HepG2 (cell line): Measurements from ENCODE around the gene TOB1. TPM values are rescaled to one million over a fixed set of nuclear protein-coding genes. Genes with fewer than 3 reads are reported as not detected.

Experiments used
- FOXP4 ChIP-seq: sonication (generic); formaldehyde crosslinking; IDR thresholded peaks from 2 replicates; pipeline ENCODE4 v1.4.0; 2020; ENCODE audit warnings: missing genetic modification reagents
- HMG20B ChIP-seq: conservative IDR thresholded peaks from 2 replicates; pipeline ENCODE4 v1.6.1; 2016; ENCODE audit warnings: missing genetic modification reagents, missing compliant biosample characterization
- HOXA9 ChIP-seq: sonication (generic); formaldehyde crosslinking; IDR thresholded peaks from 2 replicates; pipeline ENCODE4 v1.8.1; 2022; ENCODE audit warnings: missing genetic modification reagents, mild to moderate bottlenecking, moderate library complexity, borderline replicate concordance
- LCORL ChIP-seq, 2 experiments: fragments of 450-650 bp in 1 of 2; sonication (generic) in 1 of 2; formaldehyde crosslinking in 1 of 2; IDR thresholded peaks; 2 replicates each; pipeline versions ENCODE4 v1.5.0 to v1.6.1; 2017 to 2020; ENCODE audit warnings: antibody characterized with exemption in 1 of 2, missing genetic modification reagents in 1 of 2
- NFYB ChIP-seq: sonication (generic); formaldehyde crosslinking; IDR thresholded peaks from 2 replicates; pipeline ENCODE4 v1.4.0; 2020; ENCODE audit warnings: missing genetic modification reagents
- SRF ChIP-seq: IDR thresholded peaks from 2 replicates; pipeline ENCODE4 v1.6.1; 2011; ENCODE audit warnings: mild to moderate bottlenecking, low read depth, low read length, moderate library complexity
- THRA ChIP-seq: sonication (generic); formaldehyde crosslinking; IDR thresholded peaks from 2 replicates; pipeline ENCODE4 v1.4.0; 2020; ENCODE audit warnings: missing genetic modification reagents, borderline replicate concordance
- ZNF124 ChIP-seq: sonication (generic); formaldehyde crosslinking; IDR thresholded peaks from 2 replicates; pipeline ENCODE4 v1.4.0; 2020; ENCODE audit warnings: missing genetic modification reagents
- ZNF142 ChIP-seq: sonication (generic); formaldehyde crosslinking; IDR thresholded peaks from 2 replicates; pipeline ENCODE4 v1.4.0; 2020; ENCODE audit warnings: missing genetic modification reagents
- ZNF672 ChIP-seq: sonication (generic); formaldehyde crosslinking; IDR thresholded peaks from 2 replicates; pipeline ENCODE4 v1.8.1; 2022; ENCODE audit warnings: missing genetic modification reagents
- polyA plus RNA-seq, 8 experiments: library from polyadenylated mRNA; depleted of rRNA in 3 of 8; stranded (reverse) in 7 of 8; unstranded in 1 of 8; fragments of >200 nt; fragmentation: Illumina TruSeq in 4 of 8; extraction: Trizol in 4 of 8; gene quantifications; 2 replicates each; pipeline versions ENCODE4 v1.2.1 to v1.2.3, GENCODE V29; 2011 to 2016; ENCODE audit warnings: low read depth in 4 of 8, missing spikeins in 1 of 8, mixed read lengths in 1 of 8; ENCODE audit not compliant: insufficient read depth in 1 of 8
- total RNA-seq, 5 experiments: library from RNA; depleted of rRNA; stranded (reverse); fragments of >200 nt; fragmentation: Illumina TruSeq; extraction: Trizol; gene quantifications; 2 replicates each; pipeline ENCODE4 v1.2.3, GENCODE V29; 2016; ENCODE audit warnings: low read depth in 1 of 5
- TF ChIP-seq, protein P1 (sequence below): IDR thresholded peaks from 2 replicates; pipeline ENCODE4 v1.6.1; 2016; ENCODE audit warnings: low read depth, missing genetic modification reagents, missing compliant biosample characterization
- TF ChIP-seq, protein P2 (sequence below): sonication (generic); formaldehyde crosslinking; IDR thresholded peaks from 2 replicates; pipeline ENCODE4 v1.8.0; 2022; ENCODE audit warnings: missing genetic modification reagents, low read depth, mild to moderate bottlenecking, borderline replicate concordance

TOB1 gene
- total and polyA plus RNA-seq, 2 of the 13 experiments (the other 11 are each of a cell fraction or from before 2014, with no cell fraction given), result 21.9 to 57.7 TPM

- TF ChIP-seq, protein P1, sequence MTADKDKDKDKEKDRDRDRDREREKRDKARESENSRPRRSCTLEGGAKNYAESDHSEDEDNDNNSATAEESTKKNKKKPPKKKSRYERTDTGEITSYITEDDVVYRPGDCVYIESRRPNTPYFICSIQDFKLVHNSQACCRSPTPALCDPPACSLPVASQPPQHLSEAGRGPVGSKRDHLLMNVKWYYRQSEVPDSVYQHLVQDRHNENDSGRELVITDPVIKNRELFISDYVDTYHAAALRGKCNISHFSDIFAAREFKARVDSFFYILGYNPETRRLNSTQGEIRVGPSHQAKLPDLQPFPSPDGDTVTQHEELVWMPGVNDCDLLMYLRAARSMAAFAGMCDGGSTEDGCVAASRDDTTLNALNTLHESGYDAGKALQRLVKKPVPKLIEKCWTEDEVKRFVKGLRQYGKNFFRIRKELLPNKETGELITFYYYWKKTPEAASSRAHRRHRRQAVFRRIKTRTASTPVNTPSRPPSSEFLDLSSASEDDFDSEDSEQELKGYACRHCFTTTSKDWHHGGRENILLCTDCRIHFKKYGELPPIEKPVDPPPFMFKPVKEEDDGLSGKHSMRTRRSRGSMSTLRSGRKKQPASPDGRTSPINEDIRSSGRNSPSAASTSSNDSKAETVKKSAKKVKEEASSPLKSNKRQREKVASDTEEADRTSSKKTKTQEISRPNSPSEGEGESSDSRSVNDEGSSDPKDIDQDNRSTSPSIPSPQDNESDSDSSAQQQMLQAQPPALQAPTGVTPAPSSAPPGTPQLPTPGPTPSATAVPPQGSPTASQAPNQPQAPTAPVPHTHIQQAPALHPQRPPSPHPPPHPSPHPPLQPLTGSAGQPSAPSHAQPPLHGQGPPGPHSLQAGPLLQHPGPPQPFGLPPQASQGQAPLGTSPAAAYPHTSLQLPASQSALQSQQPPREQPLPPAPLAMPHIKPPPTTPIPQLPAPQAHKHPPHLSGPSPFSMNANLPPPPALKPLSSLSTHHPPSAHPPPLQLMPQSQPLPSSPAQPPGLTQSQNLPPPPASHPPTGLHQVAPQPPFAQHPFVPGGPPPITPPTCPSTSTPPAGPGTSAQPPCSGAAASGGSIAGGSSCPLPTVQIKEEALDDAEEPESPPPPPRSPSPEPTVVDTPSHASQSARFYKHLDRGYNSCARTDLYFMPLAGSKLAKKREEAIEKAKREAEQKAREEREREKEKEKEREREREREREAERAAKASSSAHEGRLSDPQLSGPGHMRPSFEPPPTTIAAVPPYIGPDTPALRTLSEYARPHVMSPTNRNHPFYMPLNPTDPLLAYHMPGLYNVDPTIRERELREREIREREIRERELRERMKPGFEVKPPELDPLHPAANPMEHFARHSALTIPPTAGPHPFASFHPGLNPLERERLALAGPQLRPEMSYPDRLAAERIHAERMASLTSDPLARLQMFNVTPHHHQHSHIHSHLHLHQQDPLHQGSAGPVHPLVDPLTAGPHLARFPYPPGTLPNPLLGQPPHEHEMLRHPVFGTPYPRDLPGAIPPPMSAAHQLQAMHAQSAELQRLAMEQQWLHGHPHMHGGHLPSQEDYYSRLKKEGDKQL (CRISPR knock-in tag), result peak; percentile 81
- no peak for TF ChIP-seq SRF
- TF ChIP-seq HMG20B (CRISPR knock-in tag), result peak; percentile 70; the same call in 1 of the 2 replicates
- TF ChIP-seq LCORL (IDR thresholded peaks at IDR 0.05), result peak; percentile 32; the same call in 1 of the 2 replicates
- peak; percentile 87 for TF ChIP-seq LCORL (CRISPR knock-in tag; IDR thresholded peaks at IDR 0.05)
- TF ChIP-seq NFYB, result no peak
- no peak for TF ChIP-seq ZNF672 (CRISPR knock-in tag)
- 0 out of 2 replicates have a peak, but pooled peaks have one; percentile 10 for TF ChIP-seq ZNF142 (CRISPR knock-in tag)
- 0 out of 2 replicates have a peak, but pooled peaks have one; percentile 60 for TF ChIP-seq THRA (CRISPR knock-in tag)
- TF ChIP-seq, protein P2, sequence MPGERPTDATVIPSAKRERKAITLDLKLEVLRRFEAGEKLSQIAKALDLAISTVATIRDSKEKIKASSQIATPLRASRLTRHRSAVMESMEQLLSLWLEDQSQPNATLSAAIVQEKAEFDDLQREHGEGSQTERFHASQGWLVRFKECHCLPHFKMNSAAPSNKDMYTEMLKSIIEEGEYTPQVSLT (CRISPR knock-in tag), result no peak
- TF ChIP-seq FOXP4 (CRISPR knock-in tag), result peak; percentile 74; the same call in 1 of the 2 replicates
- no peak; the same call in 1 of the 2 replicates for TF ChIP-seq HOXA9
- TF ChIP-seq ZNF124, result peak; percentile 87
Measured at GRCh38 chr17:50893183-50893993, 27.2 kb upstream of the TOB1 start (continued).
